H1 (cell line): Measurements from ENCODE around the gene ASXL1.

Experiments used
- CEBPB ChIP-seq: IDR thresholded peaks from 2 replicates; pipeline ENCODE4 v1.6.1; 2012; ENCODE audit warnings: low read depth, low read length
- CTCF ChIP-seq, 3 experiments: IDR thresholded peaks; 1 replicate in 2 of 3; 2 replicates in 1 of 3; pipeline versions ENCODE4 v1.5.1 to v1.6.1; 2011; ENCODE audit warnings: low read length in 3 of 3, mild to moderate bottlenecking in 3 of 3, inconsistent platforms in 2 of 3, low read depth in 1 of 3, moderate library complexity in 1 of 3; ENCODE audit not compliant: insufficient read depth in 1 of 3; ENCODE audit errors: control extremely low read depth in 1 of 3
- EZH2 ChIP-seq: fragments of 200-600 bp; sonication (generic); IDR thresholded peaks from 2 replicates; pipeline ENCODE4 v1.7.1; 2012; ENCODE audit warnings: low read depth, mild to moderate bottlenecking, moderate library complexity, low read length, inconsistent platforms; ENCODE audit not compliant: severe bottlenecking
- GABPA ChIP-seq: IDR thresholded peaks from 2 replicates; pipeline ENCODE4 v1.6.1; 2011; ENCODE audit warnings: mild to moderate bottlenecking, low read length, moderate library complexity, borderline replicate concordance; ENCODE audit not compliant: insufficient read depth
- KDM5A ChIP-seq: fragments of 200-600 bp; IDR thresholded peaks from 2 replicates; pipeline ENCODE4 v1.7.1; 2012; ENCODE audit warnings: mild to moderate bottlenecking, low read length, inconsistent platforms, mixed read lengths
- POLR2A ChIP-seq, 2 experiments: IDR thresholded peaks; 1 replicate in 1 of 2; 2 replicates in 1 of 2; pipeline ENCODE4 v1.6.1; 2011; ENCODE audit warnings: low read depth in 2 of 2, low read length in 2 of 2, mild to moderate bottlenecking in 2 of 2; ENCODE audit errors: control extremely low read depth in 1 of 2
- RXRA ChIP-seq: IDR thresholded peaks from 2 replicates; pipeline ENCODE4 v1.6.1; 2011; ENCODE audit warnings: low read depth, mild to moderate bottlenecking, low read length, moderate library complexity; ENCODE audit not compliant: insufficient read depth
- SAP30 ChIP-seq: fragments of 300-600 bp; sonication (generic); IDR thresholded peaks from 2 replicates; pipeline ENCODE4 v1.7.1; 2012; ENCODE audit warnings: low read length, moderate library complexity, mild to moderate bottlenecking, inconsistent platforms; ENCODE audit not compliant: insufficient read depth, insufficient replicate concordance
- SP2 ChIP-seq: IDR thresholded peaks from 2 replicates; pipeline ENCODE4 v1.6.1; 2012; ENCODE audit warnings: mild to moderate bottlenecking, low read length, inconsistent platforms

DNA sequence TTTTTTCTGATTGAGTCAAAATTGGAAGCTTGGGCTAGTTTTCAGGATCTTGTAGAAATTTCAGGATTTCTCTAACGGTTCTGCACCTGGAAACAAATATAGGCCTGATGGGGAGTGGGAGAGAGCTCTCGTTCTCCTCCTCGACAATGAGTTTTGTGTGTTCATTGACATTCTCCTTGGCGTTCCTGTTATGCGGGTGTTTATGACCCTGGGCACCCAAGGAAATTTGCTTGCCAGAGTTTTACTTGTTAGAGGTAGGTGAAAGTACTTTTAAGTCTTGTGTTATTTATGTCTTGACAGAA is 2.2 kb downstream of the ASXL1 start:
- TF ChIP-seq CTCF (IDR thresholded peaks at IDR 0.05; ENCODE audit: control extremely low read depth in 1 of 3, insufficient read depth in 1 of 3, low read depth in 1 of 3, low read length in 3 of 3) (no peak), GABPA (no peak), SAP30 (no peak), CEBPB (no peak), RXRA (no peak), EZH2 (no peak), SP2 (no peak), POLR2A (IDR thresholded peaks at IDR 0.05; ENCODE audit: control extremely low read depth in 1 of 2, low read depth in 2 of 2, low read length in 2 of 2) (no peak), KDM5A (no peak)
